ENCODE data around the gene KRT84. TPM values are rescaled to one million over a fixed set of nuclear protein-coding genes. Genes with fewer than 3 reads are reported as not detected.

Gene KRT84
- total RNA-seq, 4 donors from 2014 or later = not detected

GRCh38 chr12:52381206-52381605, 4.2 kb downstream of the KRT84 start:
- TF ChIP-seq CTCF (IDR thresholded peaks at IDR 0.05; ENCODE audit: low read depth) = no peak

DNA sequence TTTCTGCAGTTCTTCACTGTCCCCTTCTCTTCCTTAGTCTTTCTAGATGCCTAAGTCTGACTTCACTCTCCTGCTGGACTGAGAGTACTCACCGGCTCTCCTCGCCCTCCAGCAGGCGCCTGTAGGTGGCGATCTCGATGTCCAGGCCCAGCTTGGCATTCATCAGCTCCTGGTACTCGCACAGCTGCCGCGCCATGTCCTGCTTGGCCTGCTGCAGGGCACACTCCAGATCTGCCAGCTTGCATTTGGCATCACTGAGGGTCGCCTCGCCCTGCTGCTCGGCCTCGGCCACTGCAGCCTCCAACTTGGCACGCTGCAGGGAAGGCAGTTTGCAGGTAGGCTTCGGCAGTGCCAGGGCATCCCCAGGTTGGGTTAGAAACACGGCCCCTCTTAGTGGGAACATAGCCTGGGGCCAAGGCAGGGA, 5.2 kb downstream of the KRT84 start:
- no peak for TF ChIP-seq CTCF (IDR thresholded peaks at IDR 0.05; ENCODE audit: low read depth)

- TF ChIP-seq CTCF (IDR thresholded peaks at IDR 0.05; ENCODE audit: low read depth) = no peak
These were observed 5.9 kb downstream of the KRT84 start for GRCh38 chr12:52379536-52379935.

DNA sequence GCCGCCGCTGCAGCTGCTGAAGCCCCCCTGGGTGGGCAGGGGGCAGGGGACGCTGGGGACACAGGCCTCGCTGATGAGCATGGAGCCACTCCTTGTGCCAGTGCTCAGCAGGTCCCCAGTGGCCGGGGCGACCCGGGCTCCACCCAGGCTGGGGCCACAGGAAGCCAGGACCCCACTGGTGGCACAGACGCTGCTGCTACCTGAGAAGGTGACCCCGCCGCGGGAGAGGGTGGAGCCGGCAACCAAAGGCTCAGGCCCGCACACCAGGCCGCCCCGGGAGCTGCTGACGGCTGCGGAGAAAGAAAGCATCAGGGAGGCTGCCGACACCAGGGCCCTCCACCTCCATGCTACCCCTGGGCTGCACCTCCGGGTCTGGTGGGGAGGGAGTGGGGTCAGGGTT, 7.4 kb downstream of the KRT84 start:
- TF ChIP-seq CTCF (IDR thresholded peaks at IDR 0.05; ENCODE audit: low read depth) = no peak

- TF ChIP-seq CTCF (IDR thresholded peaks at IDR 0.05; ENCODE audit: low read depth) = no peak
These were observed 8.2 kb downstream of the KRT84 start for GRCh38 chr12:52377266-52377665.

GRCh38 chr12:52372216-52373154, 13.0 kb downstream of the KRT84 start:
- no peak for TF ChIP-seq CTCF (IDR thresholded peaks at IDR 0.05; ENCODE audit: low read depth)

DNA sequence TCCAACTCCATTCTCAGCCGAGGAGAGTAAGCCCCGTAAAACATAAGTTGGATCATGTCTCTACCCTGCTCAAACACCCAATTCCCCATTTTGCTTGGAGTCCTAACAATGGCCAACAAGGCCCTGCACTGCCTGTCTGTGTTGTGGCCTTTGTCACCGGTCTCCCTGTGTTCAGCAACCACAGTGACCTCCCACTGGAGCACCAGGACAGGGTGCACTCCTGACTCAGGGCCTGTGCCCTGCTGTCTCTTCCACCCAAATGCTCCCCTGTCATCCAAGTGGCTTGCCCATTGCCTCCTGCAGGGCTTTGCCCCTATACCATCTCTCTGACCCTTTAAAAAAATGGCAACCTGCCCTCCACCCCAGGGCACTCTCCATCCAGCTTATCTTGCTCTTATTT, 13.7 kb downstream of the KRT84 start:
- TF ChIP-seq CTCF (IDR thresholded peaks at IDR 0.05; ENCODE audit: low read depth) = no peak

All from subcutaneous adipose tissue (tissue), 4 donors.